Measurements from ENCODE around the gene RUNX1. TPM values are rescaled to one million over a fixed set of nuclear protein-coding genes. Genes with fewer than 3 reads are reported as not detected.

The RUNX1 gene
- total RNA-seq, 2 donors from 2014 or later = 4.9 to 12.5 TPM

- H3K36me3 ChIP-seq (replicated peaks in 1 of 2; ENCODE audit: insufficient read depth in 1 of 2, low read depth in 2 of 2) = no peaks in the 10 kb centered on the region
- no peaks in the 10 kb centered on the region for H3K9me3 ChIP-seq
- intact Hi-C loops (cut with DNase I) = no loop called here
- ATAC-seq = no peak
- TF ChIP-seq CTCF (IDR thresholded peaks at IDR 0.05) = no peak
- 69 to 72% methylated on average over 4 of the region's 4 CpGs for WGBS, 2 donors
- H3K4me1 ChIP-seq = peaks cover 27% of the 10 kb centered on the region
- peaks cover 0 to 9% of the 10 kb centered on the region in 2 donors for H3K27me3 ChIP-seq
- DNase-seq = no peak
- peak overlapping the region in 1 of 4 donors; percentile 17 for H3K27ac ChIP-seq
- no peak overlapping the region for H3K4me3 ChIP-seq
Measured at GRCh38 chr21:34881839-34882371, 167.2 kb downstream of the RUNX1 start.

- no peaks in the 10 kb centered on the region for H3K9me3 ChIP-seq
- ATAC-seq (no peak), DNase-seq (no peak)
- H3K4me3 ChIP-seq = no peak overlapping the region
- H3K4me1 ChIP-seq = peaks cover 26% of the 10 kb centered on the region
- H3K27ac ChIP-seq = no peak overlapping the region
- WGBS, 2 donors = 68 to 74% methylated on average over 3 of the region's 3 CpGs
- intact Hi-C loops (cut with DNase I) = no loop called here
- TF ChIP-seq CTCF (IDR thresholded peaks at IDR 0.05) (no peak), POLR2A (IDR thresholded peaks at IDR 0.05) (no peak)
- no peaks in the 10 kb centered on the region for H3K36me3 ChIP-seq (replicated peaks in 1 of 2; ENCODE audit: insufficient read depth in 1 of 2, low read depth in 2 of 2)
- H3K27me3 ChIP-seq = peaks cover 0 to 5% of the 10 kb centered on the region in 2 donors
Measured at GRCh38 chr21:34881421-34881820, 167.7 kb downstream of the RUNX1 start.

- no peaks in the 10 kb centered on the region for H3K9me3 ChIP-seq
- DNase-seq (no peak), ATAC-seq (no peak)
- no peak overlapping the region for H3K27ac ChIP-seq
- no peaks in the 10 kb centered on the region for H3K36me3 ChIP-seq (replicated peaks in 1 of 2; ENCODE audit: insufficient read depth in 1 of 2, low read depth in 2 of 2)
- peaks cover 18% of the 10 kb centered on the region for H3K4me1 ChIP-seq
- H3K27me3 ChIP-seq = peaks cover 0 to 3% of the 10 kb centered on the region in 2 donors
- TF ChIP-seq POLR2A (IDR thresholded peaks at IDR 0.05) (no peak), CTCF (IDR thresholded peaks at IDR 0.05) (no peak)
- intact Hi-C loops (cut with DNase I) = no loop called here
- H3K4me3 ChIP-seq = no peak overlapping the region
- WGBS, 2 donors = 83 to 86% methylated on average over 7 of the region's 7 CpGs
Measured at GRCh38 chr21:34880401-34880800, 168.7 kb downstream of the RUNX1 start.

GRCh38 chr21:34878940-34879339 lies 170.2 kb downstream of the RUNX1 start:
- H3K27ac ChIP-seq = peak overlapping the region in 1 of 4 donors; percentile 11
- H3K36me3 ChIP-seq (replicated peaks in 1 of 2; ENCODE audit: insufficient read depth in 1 of 2, low read depth in 2 of 2) = no peaks in the 10 kb centered on the region
- no peaks in the 10 kb centered on the region for H3K27me3 ChIP-seq
- no peaks in the 10 kb centered on the region for H3K9me3 ChIP-seq
- WGBS, 2 donors = 89 to 94% methylated on average over 2 of the region's 2 CpGs
- H3K4me3 ChIP-seq = no peak overlapping the region
- ATAC-seq (no peak), DNase-seq (no peak)
- TF ChIP-seq POLR2A (IDR thresholded peaks at IDR 0.05) (no peak), CTCF (IDR thresholded peaks at IDR 0.05) (no peak)
- peaks cover 18% of the 10 kb centered on the region for H3K4me1 ChIP-seq
- intact Hi-C loops (cut with DNase I) = no loop called here

GRCh38 chr21:34878501-34878900 lies 170.6 kb downstream of the RUNX1 start:
- TF ChIP-seq CTCF (IDR thresholded peaks at IDR 0.05) (no peak), POLR2A (IDR thresholded peaks at IDR 0.05) (no peak)
- ATAC-seq (no peak), DNase-seq (peak in 1 of 4 donors; percentile 41)
- Histone ChIP-seq H3K27ac (peak overlapping the region in 1 of 4 donors; percentile 63), H3K9me3 (no peaks in the 10 kb centered on the region), H3K4me1 (peaks cover 18% of the 10 kb centered on the region), H3K36me3 (replicated peaks in 1 of 2; ENCODE audit: insufficient read depth in 1 of 2, low read depth in 2 of 2) (no peaks in the 10 kb centered on the region), H3K4me3 (no peak overlapping the region), H3K27me3 (no peaks in the 10 kb centered on the region)
- WGBS, 2 donors = 49 to 51% methylated on average over 3 of the region's 3 CpGs
- intact Hi-C loops (cut with DNase I) = no loop called here
